Stimulated activated CD8-positive, alpha-beta memory T cell treated with anti-CD3 and anti-CD28 coated beads, Interleukin-4, amount 100 ng/mL, for 48 hours (primary cell): ENCODE results near the gene PROP1.
"Not testable (repeated sequence)": the region's sequence is repeated elsewhere in the genome, so short reads cannot be mapped to it uniquely, and the experiment has no call there.

Experiments
- DNase-seq: peaks from one replicate; pipeline ENCODE4 v3.0.0-alpha.2; 2020

The PROP1 gene

GRCh38 chr5:177995691-177996595 lies at the start of gene PROP1:
PROP1 (minus strand) TSS chr5:177996242; CDS start chr5:177995933, 309 bp downstream.
- no peak for DNase-seq

GRCh38 chr5:178019379-178020030 lies 23.5 kb upstream of the PROP1 start:
- DNase-seq: not testable (repeated sequence)

GRCh38 chr5:178012758-178013157 lies 16.7 kb upstream of the PROP1 start:
- not testable (repeated sequence) for DNase-seq

GRCh38 chr5:178011816-178012554 lies 15.9 kb upstream of the PROP1 start:
- not testable (repeated sequence) for DNase-seq

- DNase-seq: not testable (repeated sequence)
These were observed 11.2 kb upstream of the PROP1 start for GRCh38 chr5:178007272-178007671.

- peak; percentile 70 for DNase-seq
These were observed 10.6 kb upstream of the PROP1 start for GRCh38 chr5:178006536-178007231.

GRCh38 chr5:178006181-178006535 lies 10.1 kb upstream of the PROP1 start:
- not testable (repeated sequence) for DNase-seq

GRCh38 chr5:177997846-177998245 lies 1.8 kb upstream of the PROP1 start:
- no peak for DNase-seq

GRCh38 chr5:177997319-177997670 lies 1.3 kb upstream of the PROP1 start:
- DNase-seq: no peak

- no peak for DNase-seq
These were observed 747 bp upstream of the PROP1 start for GRCh38 chr5:177996660-177997318.

- no peak for DNase-seq
These were observed 1.4 kb downstream of the PROP1 start for GRCh38 chr5:177994561-177995190.

GRCh38 chr5:177994063-177994462 lies 2.0 kb downstream of the PROP1 start:
- no peak for DNase-seq

GRCh38 chr5:177992466-177992865 lies 3.6 kb downstream of the PROP1 start:
- no peak for DNase-seq

GRCh38 chr5:177988989-177989625 lies 6.9 kb downstream of the PROP1 start:
- DNase-seq: no peak

- no peak for DNase-seq
These were observed 8.7 kb downstream of the PROP1 start for GRCh38 chr5:177987326-177987725.

- no peak for DNase-seq
These were observed 10.5 kb downstream of the PROP1 start for GRCh38 chr5:177985430-177986040.

- DNase-seq: no peak
These were observed 11.3 kb downstream of the PROP1 start for GRCh38 chr5:177984584-177985206.

GRCh38 chr5:177983763-177984583 lies 12.1 kb downstream of the PROP1 start:
- DNase-seq: no peak

- DNase-seq: no peak
These were observed 13.1 kb downstream of the PROP1 start for GRCh38 chr5:177982956-177983355.
